HuH-7 (cell line): ENCODE measurements around the gene KRTAP19-4.

Experiments used
- DNase-seq: peaks from one replicate; pipeline ENCODE4 v3.0.0; 2011; ENCODE audit warnings: low spot score

Gene KRTAP19-4

GRCh38 chr21:30497065-30497464 lies at the start of gene KRTAP19-4:
KRTAP19-4 (minus strand) TSS chr21:30497165; CDS start chr21:30497110, 55 bp downstream.
- DNase-seq: no peak

GRCh38 chr21:30541764-30542163 lies 44.8 kb upstream of the KRTAP19-4 start, which contains the start of gene KRTAP19-6:
KRTAP19-6 (minus strand) TSS chr21:30541864; CDS start chr21:30541833, 31 bp downstream.
- DNase-seq: no peak

- DNase-seq: no peak
Measured at GRCh38 chr21:30518876-30519275, 21.9 kb upstream of the KRTAP19-4 start.

GRCh38 chr21:30515681-30516080 lies 18.7 kb upstream of the KRTAP19-4 start:
- no peak for DNase-seq

GRCh38 chr21:30505621-30506205 lies 8.7 kb upstream of the KRTAP19-4 start:
- peak; percentile 7 for DNase-seq

- no peak for DNase-seq
Measured at GRCh38 chr21:30502041-30502440, 5.1 kb upstream of the KRTAP19-4 start, which contains the start of gene KRTAP19-5. KRTAP19-5 (minus strand) TSS chr21:30502141; CDS start chr21:30502090, 51 bp downstream.

- DNase-seq: no peak
Measured at GRCh38 chr21:30491963-30492428, 5.0 kb downstream of the KRTAP19-4 start, which contains the start of gene KRTAP19-3. KRTAP19-3 (minus strand) TSS chr21:30492013; CDS start chr21:30491957, 56 bp downstream.

- no peak for DNase-seq
Measured at GRCh38 chr21:30487336-30487735, 9.6 kb downstream of the KRTAP19-4 start, which contains the start of gene KRTAP19-2. KRTAP19-2 (minus strand) TSS chr21:30487436; CDS start chr21:30487348, 88 bp downstream.

GRCh38 chr21:30486180-30486579 lies 10.8 kb downstream of the KRTAP19-4 start:
- no peak for DNase-seq

GRCh38 chr21:30482130-30482529 lies 14.8 kb downstream of the KRTAP19-4 start:
- DNase-seq: no peak

GRCh38 chr21:30480145-30480544 lies 16.8 kb downstream of the KRTAP19-4 start, which contains the start of gene KRTAP19-1:
KRTAP19-1 (minus strand) TSS chr21:30480367; CDS start chr21:30480317, 50 bp downstream.
- no peak for DNase-seq

GRCh38 chr21:30479259-30479658 lies 17.7 kb downstream of the KRTAP19-4 start:
- DNase-seq: no peak

GRCh38 chr21:30478004-30478403 lies 19.0 kb downstream of the KRTAP19-4 start:
- no peak for DNase-seq

- no peak for DNase-seq
Measured at GRCh38 chr21:30468900-30469714, 27.9 kb downstream of the KRTAP19-4 start.

GRCh38 chr21:30463713-30464112 lies 33.3 kb downstream of the KRTAP19-4 start:
- DNase-seq: no peak

GRCh38 chr21:30448514-30448913 lies 48.5 kb downstream of the KRTAP19-4 start:
- DNase-seq: no peak

- DNase-seq: no peak
Measured at GRCh38 chr21:30447056-30447455, 49.9 kb downstream of the KRTAP19-4 start.
